ENCODE results near the gene CCSER1. TPM values are rescaled to one million over a fixed set of nuclear protein-coding genes. Genes with fewer than 3 reads are reported as not detected.

Gene CCSER1
- total RNA-seq, 2 donors from 2014 or later, result 11.8 to 12.5 TPM

GRCh38 chr4:91502365-91502764, 1375.2 kb downstream of the CCSER1 start:
- TF ChIP-seq CTCF (IDR thresholded peaks at IDR 0.05), result no peak
- no peak for DNase-seq (ENCODE audit: low spot score)
- Histone ChIP-seq H3K36me3 (no peaks in the 10 kb centered on the region), H3K27ac (no peak overlapping the region), H3K4me1 (no peaks in the 10 kb centered on the region), H3K9me3 (no peaks in the 10 kb centered on the region), H3K4me3 (no peak overlapping the region), H3K27me3 (no peaks in the 10 kb centered on the region)

- H3K36me3 ChIP-seq, result no peaks in the 10 kb centered on the region
- no peak for DNase-seq (ENCODE audit: low spot score)
- no peaks in the 10 kb centered on the region for H3K4me1 ChIP-seq
- peaks cover 0 to 9% of the 10 kb centered on the region in 2 donors for H3K9me3 ChIP-seq
- H3K27me3 ChIP-seq, result no peaks in the 10 kb centered on the region
- no peak overlapping the region for H3K4me3 ChIP-seq
- no peak overlapping the region for H3K27ac ChIP-seq
- no peak for TF ChIP-seq CTCF (IDR thresholded peaks at IDR 0.05)
Measured at GRCh38 chr4:91513326-91513725, 1386.1 kb downstream of the CCSER1 start.

- no peaks in the 10 kb centered on the region for H3K9me3 ChIP-seq
- no peak overlapping the region for H3K27ac ChIP-seq
- no peak for TF ChIP-seq CTCF (IDR thresholded peaks at IDR 0.05)
- H3K4me3 ChIP-seq, result no peak overlapping the region
- H3K27me3 ChIP-seq, result no peaks in the 10 kb centered on the region
- no peaks in the 10 kb centered on the region for H3K36me3 ChIP-seq
- no peaks in the 10 kb centered on the region for H3K4me1 ChIP-seq
- no peak for DNase-seq (ENCODE audit: low spot score)
Measured at GRCh38 chr4:91519155-91519554, 1392.0 kb downstream of the CCSER1 start.

- Histone ChIP-seq H3K27ac (no peak overlapping the region), H3K27me3 (no peaks in the 10 kb centered on the region), H3K4me3 (no peak overlapping the region), H3K9me3 (no peaks in the 10 kb centered on the region), H3K4me1 (no peaks in the 10 kb centered on the region), H3K36me3 (no peaks in the 10 kb centered on the region)
- TF ChIP-seq CTCF (IDR thresholded peaks at IDR 0.05), result no peak
- DNase-seq (ENCODE audit: low spot score), result no peak
Measured at GRCh38 chr4:91525621-91526020, 1398.4 kb downstream of the CCSER1 start.

- no peaks in the 10 kb centered on the region for H3K36me3 ChIP-seq
- TF ChIP-seq CTCF (IDR thresholded peaks at IDR 0.05), result no peak
- no peaks in the 10 kb centered on the region for H3K4me1 ChIP-seq
- no peak overlapping the region for H3K4me3 ChIP-seq
- H3K9me3 ChIP-seq, result no peaks in the 10 kb centered on the region
- no peak for DNase-seq (ENCODE audit: low spot score)
- no peak overlapping the region for H3K27ac ChIP-seq
- H3K27me3 ChIP-seq, result no peaks in the 10 kb centered on the region
Measured at GRCh38 chr4:91527056-91527455, 1399.9 kb downstream of the CCSER1 start.

- no peak overlapping the region for H3K4me3 ChIP-seq
- peaks cover 0 to 20% of the 10 kb centered on the region in 2 donors for H3K9me3 ChIP-seq
- no peak for TF ChIP-seq CTCF (IDR thresholded peaks at IDR 0.05)
- H3K36me3 ChIP-seq, result no peaks in the 10 kb centered on the region
- H3K27me3 ChIP-seq, result no peaks in the 10 kb centered on the region
- DNase-seq (ENCODE audit: low spot score), result no peak
- no peaks in the 10 kb centered on the region for H3K4me1 ChIP-seq
- no peak overlapping the region for H3K27ac ChIP-seq
Measured at GRCh38 chr4:91567594-91567993, 1440.4 kb downstream of the CCSER1 start.
